Measurements from ENCODE around the gene KLHL29.

DNA sequence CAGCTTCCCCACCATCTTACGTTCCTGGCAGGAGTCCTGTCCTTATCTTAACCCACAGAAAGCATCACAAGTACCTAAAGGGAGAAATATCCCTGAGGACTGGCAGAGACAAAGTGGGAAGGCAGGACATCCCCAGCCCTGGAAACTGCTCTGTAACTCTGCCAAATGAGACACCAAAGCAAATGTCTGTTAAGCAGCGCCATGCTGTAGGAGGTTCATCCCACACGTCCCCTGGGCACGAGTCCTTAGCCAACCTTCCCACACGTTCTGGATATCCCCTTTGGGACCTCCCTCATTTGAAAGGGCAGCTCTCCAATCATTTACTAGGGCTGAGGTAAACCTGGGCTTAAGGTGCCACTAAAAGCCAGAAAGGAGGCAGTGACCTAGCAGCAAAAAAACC is 334.7 kb downstream of the KLHL29 start:
- TF ChIP-seq, protein P1, sequence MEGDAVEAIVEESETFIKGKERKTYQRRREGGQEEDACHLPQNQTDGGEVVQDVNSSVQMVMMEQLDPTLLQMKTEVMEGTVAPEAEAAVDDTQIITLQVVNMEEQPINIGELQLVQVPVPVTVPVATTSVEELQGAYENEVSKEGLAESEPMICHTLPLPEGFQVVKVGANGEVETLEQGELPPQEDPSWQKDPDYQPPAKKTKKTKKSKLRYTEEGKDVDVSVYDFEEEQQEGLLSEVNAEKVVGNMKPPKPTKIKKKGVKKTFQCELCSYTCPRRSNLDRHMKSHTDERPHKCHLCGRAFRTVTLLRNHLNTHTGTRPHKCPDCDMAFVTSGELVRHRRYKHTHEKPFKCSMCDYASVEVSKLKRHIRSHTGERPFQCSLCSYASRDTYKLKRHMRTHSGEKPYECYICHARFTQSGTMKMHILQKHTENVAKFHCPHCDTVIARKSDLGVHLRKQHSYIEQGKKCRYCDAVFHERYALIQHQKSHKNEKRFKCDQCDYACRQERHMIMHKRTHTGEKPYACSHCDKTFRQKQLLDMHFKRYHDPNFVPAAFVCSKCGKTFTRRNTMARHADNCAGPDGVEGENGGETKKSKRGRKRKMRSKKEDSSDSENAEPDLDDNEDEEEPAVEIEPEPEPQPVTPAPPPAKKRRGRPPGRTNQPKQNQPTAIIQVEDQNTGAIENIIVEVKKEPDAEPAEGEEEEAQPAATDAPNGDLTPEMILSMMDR (conservative IDR thresholded peaks at IDR 0.05; ENCODE audit: low read depth, low read length), result no peak
- no peak for TF ChIP-seq EZH2 (IDR thresholded peaks at IDR 0.05; ENCODE audit: borderline replicate concordance, low read depth, low read length, poor library complexity, severe bottlenecking)
